SH-SY5Y (cell line): ENCODE measurements around the gene PLEKHN1.

Experiments
- GATA2 ChIP-seq: IDR thresholded peaks from 2 replicates; pipeline ENCODE4 v1.6.1; 2011; ENCODE audit warnings: mild to moderate bottlenecking, low read depth, low read length
- GATA3 ChIP-seq: IDR thresholded peaks from 2 replicates; pipeline ENCODE4 v1.6.1; 2011; ENCODE audit warnings: low read depth, mild to moderate bottlenecking, low read length, moderate library complexity

DNA sequence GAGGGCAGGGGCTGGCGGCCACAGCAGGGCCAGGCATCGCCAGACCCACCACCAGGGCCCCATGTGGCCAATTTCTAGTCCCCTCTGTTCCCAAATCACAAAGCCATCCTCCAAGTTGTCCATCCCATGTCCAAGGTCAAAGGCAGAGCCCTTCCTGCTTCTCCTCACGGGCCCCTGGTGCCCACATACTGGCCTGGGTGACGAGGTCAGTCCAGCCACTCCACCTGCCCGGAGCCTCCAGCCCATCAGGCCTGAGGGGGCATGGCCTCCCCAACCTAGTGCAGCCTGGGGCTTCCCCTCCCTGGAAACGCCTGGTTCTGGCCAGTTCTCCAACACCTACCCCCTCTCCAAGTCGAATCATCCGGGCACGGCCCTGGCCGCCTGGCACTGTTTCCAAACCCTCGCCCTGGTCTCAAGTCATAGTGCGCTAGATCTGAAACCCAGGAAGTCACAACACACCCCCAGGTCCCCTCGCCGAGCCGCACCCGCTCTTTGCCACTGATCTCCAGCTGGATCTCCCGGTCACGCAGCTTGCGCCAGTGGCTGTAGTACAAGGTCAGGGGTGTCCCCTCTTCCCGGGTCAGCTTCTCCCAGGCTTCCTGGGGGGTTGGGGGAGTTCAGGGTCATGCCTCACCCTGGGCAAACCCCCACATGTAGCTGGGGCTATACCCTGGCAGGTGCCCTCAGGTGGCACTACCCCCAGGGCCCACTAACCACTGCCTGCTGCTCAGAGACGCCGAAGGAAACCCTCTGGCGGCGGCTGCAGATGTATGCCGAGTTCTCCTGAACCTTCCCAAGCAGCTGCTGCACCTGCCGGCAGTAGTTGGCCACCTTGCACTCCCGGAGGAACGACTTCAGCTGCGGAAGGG is 20.4 kb upstream of the PLEKHN1 start:
- no peak for TF ChIP-seq GATA2
- no peak for TF ChIP-seq GATA3
